T-cell (primary cell): ENCODE measurements around the gene NUP188. TPM values are rescaled to one million over a fixed set of nuclear protein-coding genes. Genes with fewer than 3 reads are reported as not detected.
A peak's percentile ranks its signal among the peaks of the same experiment; 100 is the strongest.

ENCODE experiments used
- ATAC-seq, 4 experiments: fragments of 200-7000 bp in 3 of 4; fragments of 150-1000 bp in 1 of 4; cut with Tn5 transposase; replicated peaks in 1 of 4; 1 replicate in 3 of 4; 2 replicates in 1 of 4; pipeline ENCODE4 v1.10.0; 2021; ENCODE audit warnings: moderate library complexity in 3 of 4, mild to moderate bottlenecking in 2 of 4, moderate number of reproducible peaks in 1 of 4
- CTCF ChIA-PET, 2 donors: fragments of 300-600 bp; sonication (Branson Sonifier 250); formaldehyde crosslinking; loops; one replicate each; lab custom pipeline; 2022; ENCODE audit warnings: antibody characterized with exemption in 2 of 2; lab: Charles Lee
- POLR2A ChIA-PET, 2 donors: fragments of 300-600 bp; sonication (Branson Sonifier 250); formaldehyde crosslinking; loops; one replicate each; lab custom pipeline; 2022; ENCODE audit warnings: antibody characterized with exemption in 2 of 2; lab: Charles Lee
- DNase-seq, 35 experiments: peaks; one replicate each; pipeline versions ENCODE4 v3.0.0 to v3.0.0-alpha.2; 2013 to 2023
- H3K27ac ChIP-seq: one replicate; pipeline ENCODE4 v1.5.1; 2013; ENCODE audit warnings: low read length
- H3K27me3 ChIP-seq, 2 experiments: replicated peaks in 1 of 2; 1 replicate in 1 of 2; 2 replicates in 1 of 2; pipeline versions ENCODE4 v1.6.1 to v1.7.0; 2013; ENCODE audit warnings: low read length in 1 of 2, mixed read lengths in 1 of 2; ENCODE audit not compliant: control insufficient read depth in 2 of 2, insufficient read depth in 2 of 2; ENCODE audit errors: extremely low read depth in 1 of 2
- H3K36me3 ChIP-seq, 2 donors: 1 replicate in 1 of 2; 2 replicates in 1 of 2; pipeline versions ENCODE4 v1.6.1 to v1.7.0; 2013; ENCODE audit warnings: low read length in 1 of 2; ENCODE audit not compliant: control insufficient read depth in 2 of 2, insufficient read depth in 1 of 2; ENCODE audit errors: extremely low read depth in 1 of 2
- H3K4me1 ChIP-seq, 2 experiments: 1 replicate in 1 of 2; 2 replicates in 1 of 2; pipeline versions ENCODE4 v1.6.1 to v1.7.0; 2013; ENCODE audit warnings: low read length in 2 of 2, mixed read lengths in 1 of 2; ENCODE audit not compliant: insufficient read depth in 2 of 2, control insufficient read depth in 1 of 2; ENCODE audit errors: extremely low read depth in 1 of 2
- H3K4me3 ChIP-seq, 2 donors: 1 replicate in 1 of 2; 2 replicates in 1 of 2; pipeline versions ENCODE4 v1.5.1 to v1.7.0; 2013; ENCODE audit warnings: mild to moderate bottlenecking in 2 of 2, low read length in 1 of 2, moderate library complexity in 1 of 2; ENCODE audit not compliant: control insufficient read depth in 1 of 2; ENCODE audit errors: extremely low read depth in 1 of 2
- H3K9me3 ChIP-seq: 2 replicates; pipeline ENCODE4 v1.7.0; 2013
- H3K27ac Mint-ChIP-seq, 2 donors: one replicate each; pipeline ENCODE4 v1.8.0; 2020 to 2021; ENCODE audit warnings: mild to moderate bottlenecking in 2 of 2, mixed read lengths in 2 of 2
- H3K27me3 Mint-ChIP-seq, 2 donors: one replicate each; pipeline ENCODE4 v1.8.0; 2021 to 2022; ENCODE audit warnings: mixed read lengths in 2 of 2
- H3K36me3 Mint-ChIP-seq: one replicate; pipeline ENCODE4 v1.8.0; 2021; ENCODE audit warnings: mixed read lengths
- H3K4me1 Mint-ChIP-seq, 3 donors: one replicate each; pipeline ENCODE4 v1.8.0; 2020 to 2022; ENCODE audit warnings: mixed read lengths in 3 of 3, mild to moderate bottlenecking in 1 of 3
- H3K4me3 Mint-ChIP-seq, 3 donors: one replicate each; pipeline ENCODE4 v1.8.0; 2020 to 2022; ENCODE audit warnings: mild to moderate bottlenecking in 3 of 3, mixed read lengths in 3 of 3, moderate library complexity in 3 of 3
- H3K9me3 Mint-ChIP-seq, 3 donors: one replicate each; pipeline ENCODE4 v1.8.0; 2020 to 2022; ENCODE audit warnings: mixed read lengths in 3 of 3
- WGBS: methylation state at CpG from one replicate; pipeline ENCODE4 v1.1.5; 2013; ENCODE audit warnings: missing lambda C conversion rate; ENCODE audit not compliant: insufficient coverage; 5-methylcytosine and 5-hydroxymethylcytosine counted together
- total RNA-seq, 35 experiments: library from RNA in 6 of 35; stranded (reverse) in 6 of 35; fragments of 120-200 nt in 1 of 35; gene quantifications; one replicate each; pipeline versions ENCODE4 v1.2.1 to v1.2.4 and lab custom pipeline; 2013 to 2026

Gene NUP188
- total RNA-seq, 5 donors from 2014 or later (not counting 1 experiment from before 2014, with no cell fraction given): 51.0 to 78.4 (median 71.3) TPM

GRCh38 chr9:128918921-128919320 lies 28.6 kb upstream of the NUP188 start:
- peak overlapping the region in 1 of 2 donors; percentile 25 for H3K27ac Mint-ChIP-seq

GRCh38 chr9:128919402-128920089 lies 28.0 kb upstream of the NUP188 start:
- DNase-seq (no peak), ATAC-seq (no peak)
- Mint-ChIP-seq H3K36me3 (peaks cover 22% of the 10 kb centered on the region), H3K27ac (peak overlapping the region in 1 of 2 donors; percentile 25), H3K4me1 (peaks cover 0 to 15% (median 12%) of the 10 kb centered on the region in 3 donors), H3K9me3 (no peaks in the 10 kb centered on the region), H3K27me3 (no peaks in the 10 kb centered on the region), H3K4me3 (no peak overlapping the region)
- peaks cover 2 to 18% of the 10 kb centered on the region in 2 experiments for H3K4me1 ChIP-seq
- no peaks in the 10 kb centered on the region for H3K9me3 ChIP-seq
- H3K4me3 ChIP-seq: no peak overlapping the region
- ChIA-PET CTCF (no interaction called here), POLR2A (no interaction called here)
- WGBS: 80% methylated on average over 1 of the region's 14 CpGs
- H3K27me3 ChIP-seq: peaks cover 0 to 7% of the 10 kb centered on the region in 2 experiments
- no peak overlapping the region for H3K27ac ChIP-seq
- H3K36me3 ChIP-seq: peaks cover 26 to 42% of the 10 kb centered on the region in 2 donors

More at GRCh38 chr9:128918921-128919320, 28.6 kb upstream of the NUP188 start:
- H3K4me1 ChIP-seq: peaks cover 2 to 24% of the 10 kb centered on the region in 2 experiments
- H3K4me3 ChIP-seq: no peak overlapping the region
- peaks cover 0 to 7% of the 10 kb centered on the region in 2 experiments for H3K27me3 ChIP-seq
- DNase-seq (no peak), ATAC-seq (no peak)
- H3K9me3 Mint-ChIP-seq: no peaks in the 10 kb centered on the region
- 34% methylated on average over 2 of the region's 2 CpGs for WGBS
- no peak overlapping the region for H3K4me3 Mint-ChIP-seq
- H3K36me3 ChIP-seq: peaks cover 29 to 43% of the 10 kb centered on the region in 2 donors
- no peaks in the 10 kb centered on the region for H3K27me3 Mint-ChIP-seq
- no peaks in the 10 kb centered on the region for H3K9me3 ChIP-seq
- POLR2A ChIA-PET: interaction anchor here in 1 of 2 donors (0.7 kb wide), 1 partner anchor 149 kb away, joined by 9 read pairs; no protein-coding TSS in a partner anchor
- no peak overlapping the region for H3K27ac ChIP-seq
- CTCF ChIA-PET: interaction anchor here in 1 of 2 donors (0.8 kb wide), 1 partner anchor 56 kb away, joined by 3 read pairs; no protein-coding TSS in a partner anchor
- H3K4me1 Mint-ChIP-seq: peaks cover 0 to 19% (median 14%) of the 10 kb centered on the region in 3 donors
- H3K36me3 Mint-ChIP-seq: peaks cover 22% of the 10 kb centered on the region

DNA sequence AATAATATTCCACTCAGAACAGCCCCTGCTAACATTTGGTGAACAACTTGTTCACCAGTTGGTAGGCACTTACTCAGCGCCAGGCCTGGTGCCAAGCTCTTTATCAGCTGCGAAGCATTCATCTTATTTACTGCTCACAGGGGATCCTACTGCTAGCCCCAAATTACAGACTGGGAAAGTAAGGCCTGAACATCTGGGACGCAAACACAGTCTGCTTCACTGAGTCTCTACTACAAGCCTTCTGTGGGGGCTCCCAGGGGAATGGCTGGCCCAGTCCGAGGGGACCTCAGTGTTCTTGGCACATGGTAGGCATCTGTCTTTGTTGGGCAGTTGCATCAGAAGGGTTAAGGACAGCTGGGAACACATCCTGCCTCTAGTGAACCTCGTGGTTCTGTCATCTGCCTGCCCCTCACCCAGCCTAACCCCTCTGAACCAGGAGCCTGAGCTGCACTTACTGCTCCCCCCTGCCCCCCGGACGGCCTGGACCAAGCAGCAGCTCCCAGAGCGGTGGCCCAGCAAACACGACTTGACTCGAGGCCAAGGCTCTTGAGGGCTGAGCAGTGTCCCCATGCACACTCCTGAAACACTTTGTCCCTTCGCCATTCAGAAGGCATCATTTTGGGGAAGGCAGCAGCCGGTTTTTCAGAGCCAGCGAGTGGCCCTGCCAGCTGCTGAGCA lies 27.0 kb upstream of the NUP188 start, which contains the start of gene PHYHD1:
PHYHD1 (plus strand) TSS at position 602 of the 678 bp plus-strand sequence. CDS start 1,342 bp downstream, outside the sequence.
- H3K36me3 Mint-ChIP-seq: peaks cover 22% of the 10 kb centered on the region
- POLR2A ChIA-PET: no interaction called here

DNA sequence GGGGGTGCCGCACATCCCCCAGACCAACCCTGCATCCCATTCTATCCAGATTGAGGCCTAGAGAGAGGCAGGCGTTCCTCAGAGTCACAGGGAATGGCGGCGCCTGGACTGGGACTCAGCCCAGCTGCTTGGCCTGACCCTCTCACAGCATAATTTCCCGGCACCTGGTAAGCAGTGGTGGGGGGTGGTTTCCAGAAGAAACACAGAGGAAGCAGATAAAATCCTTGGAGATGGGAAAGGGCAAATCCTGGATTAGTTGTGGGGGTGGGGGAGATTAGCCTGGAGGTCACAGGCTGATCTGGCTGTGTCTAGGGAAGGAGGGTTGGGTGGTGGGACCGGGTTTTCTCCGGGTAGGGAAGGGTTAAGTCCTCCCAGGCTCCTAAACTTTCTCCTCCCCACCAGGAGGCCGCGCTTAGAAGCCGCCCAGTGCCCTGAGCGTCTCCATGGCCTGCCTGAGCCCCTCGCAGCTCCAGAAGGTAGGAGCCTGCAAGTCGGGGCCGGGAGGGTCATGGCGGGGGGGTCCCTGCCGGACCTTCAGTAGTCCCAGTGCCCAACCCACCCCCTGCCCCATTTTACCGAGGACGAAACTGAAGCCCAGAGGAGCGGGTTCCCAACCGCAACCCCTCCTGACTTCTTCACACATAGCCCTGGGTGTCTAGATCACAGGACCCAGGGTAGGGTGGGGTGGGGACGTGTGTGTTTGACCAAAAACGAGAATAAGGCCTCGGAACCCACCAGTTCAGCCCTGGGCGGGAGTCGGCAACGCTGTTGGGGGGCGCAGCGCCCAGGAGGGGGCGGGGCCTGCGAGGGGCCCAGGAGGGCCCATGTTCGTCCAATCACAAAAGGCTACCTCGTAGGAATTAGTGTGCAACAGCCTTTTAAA lies 25.4 kb upstream of the NUP188 start:
- Histone ChIP-seq H3K4me3 (peak overlapping the region; percentile 12 to 15), H3K27ac (peak overlapping the region; percentile 12), H3K36me3 (peaks cover 14 to 19% of the 10 kb centered on the region in 2 donors), H3K27me3 (peaks cover 0 to 8% of the 10 kb centered on the region in 2 experiments), H3K4me1 (peaks cover 6 to 19% of the 10 kb centered on the region in 2 experiments), H3K9me3 (no peaks in the 10 kb centered on the region)
- ATAC-seq (peak; percentile 55 to 67 (median 60)), DNase-seq (peak in 4 of 35 experiments; percentile 7 to 25 (median 19))
- H3K4me1 Mint-ChIP-seq: peaks cover 5 to 20% (median 11%) of the 10 kb centered on the region in 3 donors
- no peaks in the 10 kb centered on the region for H3K9me3 Mint-ChIP-seq
- H3K4me3 Mint-ChIP-seq: peak overlapping the region; percentile 24 to 44 (median 36)
- H3K27me3 Mint-ChIP-seq: no peaks in the 10 kb centered on the region
- H3K36me3 Mint-ChIP-seq: peaks cover 14% of the 10 kb centered on the region
- ChIA-PET CTCF (interaction anchor here in 1 of 2 donors (0.7 kb wide), 1 partner anchor 43 kb away, joined by 6 read pairs; no protein-coding TSS in a partner anchor), POLR2A (interaction anchor here in 1 of 2 donors (0.6 to 0.7 kb wide), 2 partner anchors 89 to 1943 kb away, joined by 3 to 10 read pairs; no protein-coding TSS in a partner anchor)
- H3K27ac Mint-ChIP-seq: no peak overlapping the region
- WGBS: 56% methylated on average over 5 of the region's 32 CpGs

More for the DNA sequence above, 27.0 kb upstream of the NUP188 start, which contains the start of gene PHYHD1:
- no peak within 1 kb of the TSS for H3K4me3 ChIP-seq
- H3K9me3 ChIP-seq: no peaks in the 10 kb centered on the region
- H3K9me3 Mint-ChIP-seq: no peaks in the 10 kb centered on the region
- CTCF ChIA-PET: interaction anchor here in 1 of 2 donors (0.5 kb wide), 1 partner anchor 214 kb away, joined by 5 read pairs; no protein-coding TSS in a partner anchor
- no peak for DNase-seq
- H3K27ac Mint-ChIP-seq: peak within 1 kb of the TSS in 1 of 2 donors; percentile 19
- 87% methylated on average over 13 of the region's 13 CpGs for WGBS
- H3K4me3 Mint-ChIP-seq: peak within 1 kb of the TSS; percentile 24 to 44 (median 36)
- H3K27me3 ChIP-seq: peaks cover 0 to 9% of the 10 kb centered on the region in 2 experiments
- H3K4me1 Mint-ChIP-seq: peaks cover 0 to 15% (median 7%) of the 10 kb centered on the region in 3 donors
- peaks cover 18 to 36% of the 10 kb centered on the region in 2 donors for H3K36me3 ChIP-seq
- peaks cover 2 to 15% of the 10 kb centered on the region in 2 experiments for H3K4me1 ChIP-seq
- H3K27ac ChIP-seq: no peak within 1 kb of the TSS
- no peaks in the 10 kb centered on the region for H3K27me3 Mint-ChIP-seq
- ATAC-seq: no peak

- no peak for ATAC-seq
- H3K4me3 ChIP-seq: no peak overlapping the region
- H3K36me3 Mint-ChIP-seq: peaks cover 5% of the 10 kb centered on the region
- H3K4me3 Mint-ChIP-seq: peak overlapping the region in 1 of 3 donors; percentile 36
- peaks cover 0 to 8% of the 10 kb centered on the region in 2 experiments for H3K27me3 ChIP-seq
- H3K27me3 Mint-ChIP-seq: no peaks in the 10 kb centered on the region
- H3K9me3 ChIP-seq: no peaks in the 10 kb centered on the region
- peaks cover 17 to 28% (median 18%) of the 10 kb centered on the region in 3 donors for H3K4me1 Mint-ChIP-seq
- DNase-seq: no peak
- no peaks in the 10 kb centered on the region for H3K9me3 Mint-ChIP-seq
- 83% methylated on average over 2 of the region's 6 CpGs for WGBS
- POLR2A ChIA-PET: interaction anchor here in 1 of 2 donors (0.7 kb wide), 1 partner anchor 98 kb away, joined by 6 read pairs; no protein-coding TSS in a partner anchor
- H3K36me3 ChIP-seq: peaks cover 9 to 10% of the 10 kb centered on the region in 2 donors
- H3K4me1 ChIP-seq: peaks cover 9 to 30% of the 10 kb centered on the region in 2 experiments
- CTCF ChIA-PET: no interaction called here
- peak overlapping the region in 1 of 2 donors; percentile 5 for H3K27ac Mint-ChIP-seq
- H3K27ac ChIP-seq: no peak overlapping the region
Observed at GRCh38 chr9:128923493-128923883, 24.0 kb upstream of the NUP188 start.
